Liver (tissue), 9 donors: ENCODE results near the gene C16orf74. TPM values are rescaled to one million over a fixed set of nuclear protein-coding genes. Genes with fewer than 3 reads are reported as not detected.

Experiments used
- DNase-seq: peaks from one replicate; pipeline ENCODE4 v3.0.0-alpha.2; 2017; ENCODE audit warnings: low spot score
- H3K27ac ChIP-seq, 2 donors: one replicate each; pipeline ENCODE4 v1.7.0; 2013; ENCODE audit warnings: inconsistent platforms in 2 of 2, low read length in 2 of 2, control low read depth in 1 of 2, low read depth in 1 of 2, mild to moderate bottlenecking in 1 of 2
- H3K27me3 ChIP-seq, 4 donors: one replicate each; pipeline versions ENCODE4 v1.6.1 to v1.7.0; 2013; ENCODE audit warnings: low read length in 3 of 4, inconsistent platforms in 1 of 4, mild to moderate bottlenecking in 1 of 4, moderate library complexity in 1 of 4; ENCODE audit not compliant: control insufficient read depth in 4 of 4, insufficient read depth in 4 of 4
- H3K36me3 ChIP-seq, 4 donors: one replicate each; pipeline versions ENCODE4 v1.6.1 to v1.7.0; 2013; ENCODE audit warnings: low read length in 3 of 4, mild to moderate bottlenecking in 3 of 4, low read depth in 1 of 4, moderate library complexity in 1 of 4; ENCODE audit not compliant: control insufficient read depth in 4 of 4, insufficient read depth in 3 of 4
- H3K4me1 ChIP-seq, 4 donors: one replicate each; pipeline versions ENCODE4 v1.6.1 to v1.7.0; 2013; ENCODE audit warnings: low read length in 3 of 4, mild to moderate bottlenecking in 3 of 4, moderate library complexity in 1 of 4; ENCODE audit not compliant: control insufficient read depth in 4 of 4, insufficient read depth in 4 of 4
- H3K4me3 ChIP-seq, 3 donors: one replicate each; pipeline versions ENCODE4 v1.6.1 to v1.7.0; 2013; ENCODE audit warnings: low read length in 3 of 3, control low read depth in 1 of 3, low read depth in 1 of 3, mild to moderate bottlenecking in 1 of 3
- H3K9ac ChIP-seq, 2 donors: one replicate each; pipeline ENCODE4 v1.7.0; 2013; ENCODE audit warnings: low read length in 2 of 2, mild to moderate bottlenecking in 2 of 2, moderate library complexity in 2 of 2, control low read depth in 1 of 2, low read depth in 1 of 2
- H3K9me3 ChIP-seq, 4 donors: one replicate each; pipeline versions ENCODE4 v1.6.1 to v1.7.0; 2013; ENCODE audit warnings: low read length in 3 of 4; ENCODE audit not compliant: control insufficient read depth in 4 of 4
- ATF3 ChIP-seq: IDR thresholded peaks from 2 replicates; pipeline ENCODE4 v1.6.1; 2016; ENCODE audit warnings: antibody characterized with exemption
- CTCF ChIP-seq: fragments of 150-350 bp; IDR thresholded peaks from 2 replicates; pipeline ENCODE4 v1.5.1; 2017; ENCODE audit warnings: improper control_type of control experiment, low read depth, low read length; ENCODE audit not compliant: missing input control
- EGR1 ChIP-seq, 2 donors: IDR thresholded peaks; 2 replicates each; pipeline ENCODE4 v1.6.1; 2016 to 2018; ENCODE audit warnings: antibody characterized with exemption in 2 of 2, low read depth in 2 of 2
- FOXA1 ChIP-seq: IDR thresholded peaks from 2 replicates; pipeline ENCODE4 v1.6.1; 2016; ENCODE audit warnings: antibody characterized with exemption
- FOXA2 ChIP-seq: IDR thresholded peaks from 2 replicates; pipeline ENCODE4 v1.6.1; 2016; ENCODE audit warnings: antibody characterized with exemption
- GABPA ChIP-seq, 2 donors: IDR thresholded peaks in 1 of 2; conservative IDR thresholded peaks in 1 of 2; 2 replicates each; pipeline ENCODE4 v1.6.1; 2016; ENCODE audit warnings: antibody characterized with exemption in 2 of 2, mild to moderate bottlenecking in 1 of 2, moderate library complexity in 1 of 2
- HNF4G ChIP-seq: IDR thresholded peaks from 2 replicates; pipeline ENCODE4 v1.6.1; 2016; ENCODE audit warnings: antibody characterized with exemption
- JUND ChIP-seq, 2 donors: IDR thresholded peaks; 2 replicates each; pipeline ENCODE4 v1.6.1; 2016; ENCODE audit warnings: antibody characterized with exemption in 2 of 2
- MAX ChIP-seq: IDR thresholded peaks from 2 replicates; pipeline ENCODE4 v1.6.1; 2016; ENCODE audit warnings: antibody characterized with exemption
- NR2F2 ChIP-seq: IDR thresholded peaks from 2 replicates; pipeline ENCODE4 v1.6.1; 2016; ENCODE audit warnings: antibody characterized with exemption
- RAD21 ChIP-seq, 2 donors: IDR thresholded peaks; 2 replicates each; pipeline ENCODE4 v1.6.1; 2016; ENCODE audit warnings: antibody characterized with exemption in 2 of 2, mild to moderate bottlenecking in 2 of 2
- REST ChIP-seq: IDR thresholded peaks from 2 replicates; pipeline ENCODE4 v1.6.1; 2016; ENCODE audit warnings: antibody characterized with exemption, mild to moderate bottlenecking
- RXRA ChIP-seq, 2 donors: IDR thresholded peaks; 2 replicates each; pipeline ENCODE4 v1.6.1; 2017 to 2018; ENCODE audit warnings: antibody characterized with exemption in 2 of 2, mild to moderate bottlenecking in 1 of 2
- SP1 ChIP-seq: IDR thresholded peaks from 2 replicates; pipeline ENCODE4 v1.6.1; 2018; ENCODE audit warnings: antibody characterized with exemption, mild to moderate bottlenecking
- TAF1 ChIP-seq: conservative IDR thresholded peaks from 2 replicates; pipeline ENCODE4 v1.6.1; 2016; ENCODE audit warnings: antibody characterized with exemption, mild to moderate bottlenecking
- ZBTB33 ChIP-seq: IDR thresholded peaks from 2 replicates; pipeline ENCODE4 v1.6.1; 2016; ENCODE audit warnings: antibody characterized with exemption
- WGBS: extraction: QIAGEN DNeasy Blood & Tissue Kit; methylation state at CpG from one replicate; pipeline ENCODE4 v1.1.7; 2013; 5-methylcytosine and 5-hydroxymethylcytosine counted together
- polyA plus RNA-seq, 2 donors: library from polyadenylated mRNA; stranded (reverse) in 1 of 2; unstranded in 1 of 2; fragments of 200-250 nt in 1 of 2; fragments of >200 nt in 1 of 2; fragmentation: Nextera tagmentation in 1 of 2; extraction: Ambion mirVana in 1 of 2; gene quantifications; one replicate each; pipeline versions ENCODE4 v1.2.1 to v1.2.3, GENCODE V29; 2013 to 2015
- total RNA-seq, 2 donors: library from RNA; depleted of rRNA; stranded (reverse); fragments of >200 nt; gene quantifications; one replicate each; pipeline ENCODE4 v1.2.3, GENCODE V29; 2014
- donor health status: healthy.
- donor health status: healthy.
- donor health status: healthy.
- donor health status: healthy.
- donor health status: healthy.

C16orf74 gene
- total and polyA plus RNA-seq, 4 donors: 0.37 to 0.75 (median 0.43) TPM

GRCh38 chr16:85718153-85718477 is 32.8 kb downstream of the C16orf74 start:
- no peaks in the 10 kb centered on the region for H3K9me3 ChIP-seq
- H3K27ac ChIP-seq: no peak overlapping the region
- no peak for DNase-seq
- WGBS: 36% methylated on average over 6 of the region's 6 CpGs
- no peaks in the 10 kb centered on the region for H3K27me3 ChIP-seq
- H3K4me3 ChIP-seq: no peak overlapping the region
- H3K36me3 ChIP-seq: no peaks in the 10 kb centered on the region
- no peak for TF ChIP-seq MAX
- no peak for TF ChIP-seq JUND (IDR thresholded peaks at IDR 0.05)
- TF ChIP-seq ATF3: no peak
- TF ChIP-seq REST: no peak
- TF ChIP-seq GABPA (IDR thresholded peaks at IDR 0.05 in 1 of 2, conservative IDR thresholded peaks at IDR 0.05 in 1 of 2): no peak
- no peak for TF ChIP-seq NR2F2
- no peak for TF ChIP-seq FOXA1
- no peak for TF ChIP-seq CTCF
- TF ChIP-seq ZBTB33: no peak
- no peak for TF ChIP-seq HNF4G
- TF ChIP-seq SP1: no peak
- TF ChIP-seq EGR1 (IDR thresholded peaks at IDR 0.05; ENCODE audit: low read depth in 2 of 2): no peak
- H3K9ac ChIP-seq: no peak overlapping the region
- H3K4me1 ChIP-seq: peaks cover 2 to 17% (median 5%) of the 10 kb centered on the region in 4 donors

- H3K36me3 ChIP-seq: no peaks in the 10 kb centered on the region
- H3K9ac ChIP-seq: no peak overlapping the region
- no peak overlapping the region for H3K4me3 ChIP-seq
- no peak overlapping the region for H3K27ac ChIP-seq
- H3K27me3 ChIP-seq: no peaks in the 10 kb centered on the region
- peaks cover 2 to 17% (median 5%) of the 10 kb centered on the region in 4 donors for H3K4me1 ChIP-seq
- peak; percentile 72 for DNase-seq
- H3K9me3 ChIP-seq: no peaks in the 10 kb centered on the region
- 36% methylated on average over 21 of the region's 21 CpGs for WGBS
- TF ChIP-seq MAX (no peak), TAF1 (no peak), ZBTB33 (no peak), NR2F2 (peak; percentile 84), ATF3 (no peak), REST (no peak), EGR1 (IDR thresholded peaks at IDR 0.05; ENCODE audit: low read depth in 2 of 2) (no peak), SP1 (no peak), RXRA (IDR thresholded peaks at IDR 0.05) (peak; percentile 87 to 93), RAD21 (IDR thresholded peaks at IDR 0.05) (peak; percentile 91 to 95), FOXA2 (no peak), GABPA (IDR thresholded peaks at IDR 0.05 in 1 of 2, conservative IDR thresholded peaks at IDR 0.05 in 1 of 2) (no peak)
Measured at GRCh38 chr16:85717393-85718152, 33.3 kb downstream of the C16orf74 start.
